GM12878 (cell line): ENCODE data around the gene RET. TPM values are rescaled to one million over a fixed set of nuclear protein-coding genes. Genes with fewer than 3 reads are reported as not detected.

ENCODE experiments used
- ATAC-seq: fragments of 200-7000 bp; cut with Tn5 transposase; 3 replicates; pipeline ENCODE4 v1.9.1; 2020; ENCODE audit warnings: mild to moderate bottlenecking, moderate library complexity
- BruUV-seq: library from RNA; stranded (reverse); fragments of 400-500 nt; replicated peaks from 2 replicates; lab custom pipeline; 2021; lab: Mats Ljungman, UMichigan
- CTCF ChIA-PET: fragments of 300-600 bp; sonication (Branson Sonifier 250); formaldehyde crosslinking; extraction: SDS; loops from one replicate; lab custom pipeline; 2021; ENCODE audit warnings: inconsistent platforms; lab: Yijun Ruan, JAX
- POLR2A ChIA-PET: fragments of 350-600 bp; formaldehyde crosslinking; extraction: SDS; loops from one replicate; lab custom pipeline; 2021; ENCODE audit warnings: inconsistent platforms; lab: Charles Lee
- RAD21 ChIA-PET: fragments of 300-600 bp; sonication (Branson Sonifier 250); formaldehyde crosslinking; loops from one replicate; lab custom pipeline; 2023; ENCODE audit warnings: antibody characterized with exemption; ENCODE audit not compliant: unreplicated experiment; lab: Charles Lee
- SMC1A ChIA-PET: fragments of 300-600 bp; sonication (Branson Sonifier 250); formaldehyde crosslinking; loops from one replicate; lab custom pipeline; 2023; ENCODE audit not compliant: unreplicated experiment, uncharacterized antibody; lab: Charles Lee
- DNase-seq: peaks from one replicate; pipeline ENCODE4 v3.0.0-alpha.2; 2011; ENCODE audit warnings: low read depth, low spot score
- FAIRE-seq: peaks from 3 replicates; lab custom pipeline; 2011; peaks lifted over from hg19 to GRCh38; lab: Jason Lieb, UNC
- H2AFZ ChIP-seq: 2 replicates; pipeline ENCODE4 v1.6.0; 2011; ENCODE audit warnings: low read depth, low read length, control low read depth; ENCODE audit not compliant: control insufficient read depth
- H3K27ac ChIP-seq: 2 replicates; pipeline ENCODE4 v1.5.1; 2011; ENCODE audit warnings: control low read depth; ENCODE audit not compliant: control insufficient read depth, insufficient read depth
- H3K27me3 ChIP-seq, 2 experiments: replicated peaks in 1 of 2; 2 replicates each; pipeline versions ENCODE4 v1.6.0 to v1.6.1; 2011; ENCODE audit warnings: low read length in 1 of 2; ENCODE audit not compliant: control insufficient read depth in 2 of 2, insufficient read depth in 2 of 2
- H3K36me3 ChIP-seq, 2 experiments: 2 replicates each; pipeline ENCODE4 v1.5.1; 2011; ENCODE audit warnings: low read length in 1 of 2; ENCODE audit not compliant: control insufficient read depth in 2 of 2, insufficient read depth in 2 of 2
- H3K4me1 ChIP-seq: 2 replicates; pipeline ENCODE4 v1.6.1; 2011; ENCODE audit warnings: mild to moderate bottlenecking, low read length, moderate library complexity, mixed read lengths; ENCODE audit not compliant: control insufficient read depth, insufficient read depth
- H3K4me2 ChIP-seq: 2 replicates; pipeline ENCODE4 v1.6.0; 2011; ENCODE audit warnings: control low read depth; ENCODE audit not compliant: control insufficient read depth, insufficient read depth
- H3K4me3 ChIP-seq: fragments of 200-600 bp; sonication (generic); 2 replicates; pipeline ENCODE4 v1.5.1; 2016
- H3K79me2 ChIP-seq: 2 replicates; pipeline ENCODE4 v1.6.0; 2011; ENCODE audit warnings: low read length; ENCODE audit not compliant: control insufficient read depth, insufficient read depth
- H3K9ac ChIP-seq: 2 replicates; pipeline ENCODE4 v1.8.0; 2011; ENCODE audit warnings: low read length, control low read depth, mixed read lengths; ENCODE audit not compliant: control insufficient read depth, insufficient read depth
- H3K9me3 ChIP-seq: replicated peaks from 3 replicates; pipeline ENCODE4 v1.5.1; 2011; ENCODE audit warnings: mild to moderate bottlenecking, low read length; ENCODE audit not compliant: control insufficient read depth, insufficient read depth
- H4K20me1 ChIP-seq: 2 replicates; pipeline ENCODE4 v1.6.0; 2011; ENCODE audit not compliant: control insufficient read depth, insufficient read depth
- BCL11A ChIP-seq: IDR thresholded peaks from 2 replicates; pipeline ENCODE4 v1.6.1; 2011; ENCODE audit warnings: low read depth, low read length
- CUX1 ChIP-seq: IDR thresholded peaks from 2 replicates; pipeline ENCODE4 v1.6.1; 2012; ENCODE audit warnings: improper control_type of control experiment, low read depth, low read length; ENCODE audit not compliant: insufficient replicate concordance
- HCFC1 ChIP-seq: fragments of 150-350 bp; IDR thresholded peaks from 2 replicates; pipeline ENCODE4 v1.6.1; 2014; ENCODE audit warnings: low read length
- KDM1A ChIP-seq: fragments of 200-600 bp; sonication (generic); IDR thresholded peaks from 2 replicates; pipeline ENCODE4 v1.6.1; 2016; ENCODE audit warnings: borderline replicate concordance
- POLR2AphosphoS2 ChIP-seq: IDR thresholded peaks from 2 replicates; pipeline ENCODE4 v1.6.1; 2011; ENCODE audit warnings: low read depth, mild to moderate bottlenecking, low read length, improper control_type of control experiment, moderate library complexity
- SIN3A ChIP-seq: IDR thresholded peaks from 2 replicates; pipeline ENCODE4 v1.6.1; 2012; ENCODE audit warnings: low read depth, low read length, improper control_type of control experiment
- SMAD1 ChIP-seq: fragments of 450-650 bp; IDR thresholded peaks from 2 replicates; pipeline ENCODE4 v1.6.1; 2018; ENCODE audit warnings: mild to moderate bottlenecking, low read depth; ENCODE audit not compliant: partially characterized antibody
- SMC3 ChIP-seq: IDR thresholded peaks from 2 replicates; pipeline ENCODE4 v1.6.1; 2011; ENCODE audit warnings: low read length, improper control_type of control experiment, borderline replicate concordance
- SRF ChIP-seq, 2 experiments: IDR thresholded peaks; 2 replicates each; pipeline ENCODE4 v1.6.1; 2011; ENCODE audit warnings: low read depth in 2 of 2, low read length in 2 of 2, mild to moderate bottlenecking in 1 of 2, moderate library complexity in 1 of 2
- STAT1 ChIP-seq: fragments of 450-650 bp; conservative IDR thresholded peaks from 2 replicates; pipeline ENCODE4 v1.6.1; 2014; ENCODE audit warnings: antibody characterized with exemption, mild to moderate bottlenecking
- SUZ12 ChIP-seq: fragments of 200-600 bp; sonication (generic); IDR thresholded peaks from one replicate; pipeline ENCODE4 v1.6.1; 2018; ENCODE audit warnings: antibody characterized with exemption, mild to moderate bottlenecking; ENCODE audit not compliant: unreplicated experiment
- TCF3 ChIP-seq: IDR thresholded peaks from 2 replicates; pipeline ENCODE4 v1.6.1; 2012; ENCODE audit warnings: low read depth, mild to moderate bottlenecking, low read length, borderline replicate concordance; ENCODE audit not compliant: insufficient read depth
- YY1 ChIP-seq: IDR thresholded peaks from 2 replicates; pipeline ENCODE4 v1.6.1; 2011; ENCODE audit warnings: low read depth, mild to moderate bottlenecking, low read length
- WGBS: methylation state at CpG from one replicate; pipeline ENCODE4 v1.1.6; 2016; ENCODE audit warnings: low lambda C conversion rate; ENCODE audit not compliant: insufficient replicate concordance, insufficient coverage; ENCODE audit errors: missing lambda C conversion rate; 5-methylcytosine and 5-hydroxymethylcytosine counted together
- in situ Hi-C: fragments of 300-500 bp; cut with MboI; formaldehyde crosslinking; loops from 9 replicates; pipeline ENCODE4 v1.14.3; 2018; ENCODE audit warnings: mixed read lengths
- intact Hi-C: fragments of 100-400 bp; cut with micrococcal nuclease; formaldehyde crosslinking; loops from one replicate; pipeline ENCODE4 v1.14.2; 2022; ENCODE audit not compliant: unreplicated experiment
- polyA plus RNA-seq, 11 experiments: library from polyadenylated mRNA; depleted of rRNA in 4 of 11; unstranded in 6 of 11; stranded (reverse) in 5 of 11; fragments of >200 nt; fragmentation: Nextera tagmentation in 4 of 11; fragmentation: Illumina TruSeq in 1 of 11; extraction: Ambion mirVana in 4 of 11; extraction: Trizol in 1 of 11; gene quantifications; 1 replicate in 1 of 11; 2 replicates in 10 of 11; pipeline versions ENCODE4 v1.2.1 to v1.2.3, GENCODE V29; 2011 to 2016; ENCODE audit warnings: inconsistent platforms in 2 of 11, missing spikeins in 2 of 11, low read depth in 1 of 11
- total RNA-seq, 4 experiments: library from RNA; depleted of rRNA in 3 of 4; stranded (reverse); fragments of >200 nt in 3 of 4; fragmentation: Illumina TruSeq in 1 of 4; extraction: Trizol in 1 of 4; gene quantifications; 2 replicates each; pipeline versions ENCODE4 v1.2.1 to v1.2.3, GENCODE V29; 2013 to 2021
- TF ChIP-seq, protein P1 (sequence below): IDR thresholded peaks from 2 replicates; pipeline ENCODE4 v1.6.1; 2012; ENCODE audit warnings: low read depth, low read length, improper control_type of control experiment

Gene RET
- total and polyA plus RNA-seq, 10 of the 15 experiments (the other 5 are each of a cell fraction or from before 2014, with no cell fraction given) = not detected

- ChIA-PET CTCF (no interaction called here), RAD21 (interaction anchor here (1.4 kb wide), 1 partner anchor 8 kb away, joined by 3 read pairs; no protein-coding TSS in a partner anchor), POLR2A (interaction anchor here (0.7 kb wide), 1 partner anchor 10 kb away, joined by 8 read pairs; no protein-coding TSS in a partner anchor), SMC1A (no interaction called here)
- no peak for ATAC-seq
- no peak overlapping the region for H3K4me3 ChIP-seq
- H3K36me3 ChIP-seq = no peaks in the 10 kb centered on the region
- H4K20me1 ChIP-seq = no peaks in the 10 kb centered on the region
- 73% methylated on average over 2 of the region's 2 CpGs for WGBS
- no peak for TF ChIP-seq POLR2AphosphoS2
- TF ChIP-seq, protein P1, sequence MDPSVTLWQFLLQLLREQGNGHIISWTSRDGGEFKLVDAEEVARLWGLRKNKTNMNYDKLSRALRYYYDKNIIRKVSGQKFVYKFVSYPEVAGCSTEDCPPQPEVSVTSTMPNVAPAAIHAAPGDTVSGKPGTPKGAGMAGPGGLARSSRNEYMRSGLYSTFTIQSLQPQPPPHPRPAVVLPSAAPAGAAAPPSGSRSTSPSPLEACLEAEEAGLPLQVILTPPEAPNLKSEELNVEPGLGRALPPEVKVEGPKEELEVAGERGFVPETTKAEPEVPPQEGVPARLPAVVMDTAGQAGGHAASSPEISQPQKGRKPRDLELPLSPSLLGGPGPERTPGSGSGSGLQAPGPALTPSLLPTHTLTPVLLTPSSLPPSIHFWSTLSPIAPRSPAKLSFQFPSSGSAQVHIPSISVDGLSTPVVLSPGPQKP = no peak
- TF ChIP-seq YY1 = no peak
- TF ChIP-seq SMC3 = no peak
- no peak for TF ChIP-seq BCL11A
- TF ChIP-seq HCFC1 = no peak
- no peak for TF ChIP-seq TCF3
- no peak for TF ChIP-seq SUZ12
- no peak for TF ChIP-seq KDM1A
- TF ChIP-seq STAT1 = no peak
- no peak for TF ChIP-seq SIN3A
- TF ChIP-seq SRF (IDR thresholded peaks at IDR 0.05; ENCODE audit: low read depth in 2 of 2, low read length in 2 of 2) = no peak
- TF ChIP-seq CUX1 = no peak
- no peak for TF ChIP-seq SMAD1
- no peak for FAIRE-seq
- H3K27me3 ChIP-seq = no peaks in the 10 kb centered on the region
- no peak overlapping the region for H2AFZ ChIP-seq
- H3K9me3 ChIP-seq = no peaks in the 10 kb centered on the region
- in situ Hi-C loops = loop anchor here (10.0 to 25.0 kb wide), 3 partner anchors 277 to 581 kb away; partner anchors contain the start of genes HNRNPF and ZNF33B
- intact Hi-C loops = loop anchor here (5.0 to 10.0 kb wide), 2 partner anchors 272 to 501 kb away; partner anchors contain the start of genes HNRNPF and ZNF33B
- no peak overlapping the region for H3K4me2 ChIP-seq
- H3K9ac ChIP-seq = no peak overlapping the region
- H3K4me1 ChIP-seq = peaks cover 22% of the 10 kb centered on the region
- peaks cover 30% of the 10 kb centered on the region for H3K79me2 ChIP-seq
- DNase-seq = no peak
- no TSS peak for BruUV-seq
- H3K27ac ChIP-seq = no peak overlapping the region
Measured at GRCh38 chr10:43135656-43136055, 58.8 kb downstream of the RET start.
